Measurements from ENCODE around the gene THEM4. TPM values are rescaled to one million over a fixed set of nuclear protein-coding genes. Genes with fewer than 3 reads are reported as not detected.

THEM4 gene
- total RNA-seq, 1 donor from 2014 or later: 18.0 TPM

- DNase-seq (ENCODE audit: low read depth, low spot score): no peak
Measured at GRCh38 chr1:151839082-151839412, 70.3 kb downstream of the THEM4 start.

GRCh38 chr1:151838222-151839081, 70.9 kb downstream of the THEM4 start:
- no peak for DNase-seq (ENCODE audit: low read depth, low spot score)

DNA sequence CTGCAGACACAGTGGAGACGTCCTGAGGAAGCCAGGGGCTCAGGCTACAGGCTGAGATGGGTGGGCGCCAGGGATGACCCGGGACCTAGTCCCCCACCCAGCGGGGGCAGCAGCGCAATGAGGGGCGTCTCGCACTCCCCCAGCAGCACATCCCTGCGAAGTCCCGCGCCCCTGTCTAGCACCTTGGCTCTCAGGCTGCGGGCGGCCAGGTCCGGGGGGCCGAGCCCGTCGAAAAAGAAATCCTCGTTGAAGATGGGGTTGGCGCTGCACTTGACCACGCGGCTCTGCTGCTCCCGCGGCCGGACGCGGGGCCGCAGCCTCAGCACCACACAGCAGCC, 71.5 kb downstream of the THEM4 start:
- DNase-seq (ENCODE audit: low read depth, low spot score): no peak

DNA sequence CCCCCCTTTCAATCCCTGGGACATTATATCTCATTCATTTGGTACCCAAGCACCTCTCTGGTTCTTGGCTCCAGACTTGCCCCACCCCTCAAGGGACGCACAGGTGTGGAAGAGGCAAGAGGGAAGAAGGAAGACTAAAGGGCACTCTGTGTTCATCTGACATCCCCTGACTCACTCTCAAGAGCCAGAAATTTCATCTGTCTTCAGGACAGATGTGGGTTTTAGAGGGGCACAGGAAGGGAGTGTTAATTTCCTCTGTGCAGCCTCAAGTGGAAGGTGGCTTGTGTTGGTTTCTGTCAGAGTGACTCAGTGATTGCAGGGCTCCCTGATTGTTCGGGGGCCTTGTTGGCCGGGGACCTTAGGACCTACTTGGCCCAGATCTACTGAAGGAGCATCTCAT, 72.1 kb downstream of the THEM4 start:
- DNase-seq (ENCODE audit: low read depth, low spot score): no peak

DNA sequence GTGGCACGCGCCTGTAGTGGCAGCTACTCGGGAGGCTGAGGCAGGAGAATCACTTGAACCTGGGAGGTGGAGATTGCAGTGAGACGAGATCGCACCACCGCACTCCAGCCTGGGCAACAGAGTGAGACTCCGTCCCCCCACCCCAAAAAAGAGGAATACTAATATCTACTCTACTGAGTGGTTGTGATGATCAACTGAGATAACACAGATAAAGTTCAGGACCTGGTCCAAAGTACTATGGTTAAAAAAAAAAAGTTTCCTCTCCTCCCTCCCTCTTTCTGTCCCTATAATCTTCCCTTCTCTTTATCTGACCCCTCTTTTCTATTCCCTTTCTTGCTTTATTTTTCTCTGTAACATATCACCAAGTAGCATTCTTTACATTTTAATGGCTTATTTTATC, 73.7 kb downstream of the THEM4 start:
- DNase-seq (ENCODE audit: low read depth, low spot score): no peak

- no peak for DNase-seq (ENCODE audit: low read depth, low spot score)
Measured at GRCh38 chr1:151834239-151834638, 75.1 kb downstream of the THEM4 start.

GRCh38 chr1:151833172-151833900, 76.0 kb downstream of the THEM4 start:
- DNase-seq (ENCODE audit: low read depth, low spot score): no peak

GRCh38 chr1:151832318-151832980, 76.9 kb downstream of the THEM4 start:
- no peak for DNase-seq (ENCODE audit: low read depth, low spot score)

DNA sequence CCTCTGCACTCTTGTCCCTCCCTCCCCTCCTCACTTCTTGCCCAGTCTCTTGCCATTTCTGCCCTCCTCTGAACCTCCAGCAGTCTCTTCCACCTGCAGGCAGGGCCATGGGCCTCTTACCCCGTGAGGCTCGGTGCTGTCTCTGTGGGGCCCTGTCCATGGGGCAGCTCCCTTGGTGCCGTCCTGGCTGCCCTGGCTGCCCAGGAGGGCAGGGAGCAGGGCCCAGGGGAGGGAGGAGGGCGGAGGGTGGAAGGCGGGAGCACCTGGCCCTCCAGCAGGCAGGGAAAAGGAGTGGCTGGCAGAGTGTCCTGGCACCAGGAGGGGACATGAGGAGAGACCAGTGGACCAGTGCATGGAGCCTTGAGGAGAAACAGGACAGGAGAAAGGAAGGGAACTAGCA, 77.7 kb downstream of the THEM4 start, which contains the start of gene RORC:
TSS of gene RORC (minus strand) at position 198 of the 400 bp plus-strand sequence. CDS start at position 160, 38 bp downstream.
- no peak for DNase-seq (ENCODE audit: low read depth, low spot score)

DNA sequence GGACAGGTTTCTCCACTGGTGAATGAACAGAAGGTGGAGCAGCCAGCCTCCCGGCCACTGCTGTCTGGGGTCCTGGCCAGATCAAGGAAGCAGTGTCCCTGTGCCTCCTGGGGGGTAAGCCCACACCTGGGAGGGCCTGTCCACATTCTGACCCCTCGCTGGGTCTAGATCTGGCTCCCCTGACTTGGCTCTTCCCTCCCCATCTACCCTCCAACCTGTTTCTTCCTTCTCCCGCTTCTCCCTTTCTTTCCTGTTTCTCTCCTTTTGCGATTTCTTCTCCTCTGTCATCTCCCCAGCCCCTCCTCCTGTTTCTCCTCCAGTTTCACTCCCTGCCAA, 78.1 kb downstream of the THEM4 start:
- DNase-seq (ENCODE audit: low read depth, low spot score): no peak

GRCh38 chr1:151830055-151830454, 79.3 kb downstream of the THEM4 start:
- no peak for DNase-seq (ENCODE audit: low read depth, low spot score)

DNA sequence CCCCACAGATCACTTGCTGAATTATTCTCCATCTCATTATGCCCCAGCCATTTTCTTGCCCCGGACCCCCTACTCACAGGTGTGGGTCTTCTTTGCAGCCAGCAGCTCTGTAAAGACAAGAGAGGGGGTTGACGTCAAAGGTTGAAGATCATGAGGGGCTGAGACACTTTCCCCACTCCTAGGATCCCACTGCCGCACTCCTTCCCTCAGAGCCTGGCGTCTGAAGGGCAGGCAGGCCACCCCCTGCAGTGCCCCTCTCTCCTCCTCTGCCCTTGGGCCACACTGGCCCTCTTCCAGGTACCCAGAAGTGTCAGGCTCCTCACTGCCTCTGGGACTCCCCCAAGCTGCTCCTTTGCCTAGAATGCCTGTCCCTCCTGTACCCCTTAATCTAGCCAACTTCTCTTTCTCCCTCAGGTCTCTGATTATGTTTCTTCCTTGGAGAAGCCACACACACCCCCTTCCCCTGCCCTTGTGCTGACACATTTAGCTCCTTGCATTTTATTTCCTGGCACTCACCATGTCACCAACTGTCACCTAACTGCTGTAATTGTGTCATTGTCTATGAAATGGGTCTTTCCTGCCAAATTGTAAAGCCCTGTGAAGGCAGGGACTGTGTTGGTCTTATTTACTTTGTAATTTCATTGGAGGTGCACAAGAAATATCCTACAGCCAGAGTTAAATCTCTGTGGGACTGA, 79.8 kb downstream of the THEM4 start:
- DNase-seq (ENCODE audit: low read depth, low spot score): no peak

DNA sequence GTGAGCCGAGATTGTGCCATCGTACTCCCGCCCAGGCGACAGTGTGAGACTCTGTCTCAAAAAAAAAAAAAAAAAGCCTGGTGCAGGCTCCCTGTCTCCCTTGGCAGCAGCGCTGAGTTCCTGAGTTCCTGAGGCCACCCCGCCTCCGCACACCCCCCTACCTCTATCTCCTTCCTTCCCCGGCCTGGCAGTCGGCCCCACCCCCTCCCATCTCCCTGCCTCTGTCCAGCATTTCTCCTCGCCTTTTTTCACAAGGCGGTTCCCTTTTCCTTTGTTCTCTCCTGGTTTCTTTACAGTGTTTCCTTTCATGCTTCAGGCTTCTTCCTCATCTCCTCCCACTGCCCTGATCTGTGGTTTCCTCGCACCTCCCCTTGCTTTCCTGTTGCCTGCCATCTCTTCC, 80.4 kb downstream of the THEM4 start:
- DNase-seq (ENCODE audit: low read depth, low spot score): no peak

DNA sequence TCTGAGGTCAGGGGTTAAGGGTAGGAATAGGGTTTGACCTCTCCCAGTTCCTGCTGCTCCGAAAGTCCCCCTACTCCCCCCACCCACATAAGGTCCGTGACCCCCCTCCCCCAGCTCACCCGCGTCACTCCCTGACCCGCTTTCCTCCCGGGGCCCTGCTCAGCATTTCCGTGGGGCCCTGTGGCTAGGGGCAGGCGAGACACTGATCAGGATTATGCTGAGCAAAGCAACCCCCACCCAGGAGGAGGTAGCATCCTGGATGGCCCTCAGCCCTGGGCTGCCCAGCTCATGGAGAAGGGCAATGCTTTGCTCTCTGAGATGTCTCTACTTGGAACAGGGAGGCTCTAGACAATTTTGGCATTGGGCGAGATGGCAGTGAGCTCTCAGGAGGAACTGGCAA, 81.5 kb downstream of the THEM4 start:
- DNase-seq (ENCODE audit: low read depth, low spot score): no peak

DNA sequence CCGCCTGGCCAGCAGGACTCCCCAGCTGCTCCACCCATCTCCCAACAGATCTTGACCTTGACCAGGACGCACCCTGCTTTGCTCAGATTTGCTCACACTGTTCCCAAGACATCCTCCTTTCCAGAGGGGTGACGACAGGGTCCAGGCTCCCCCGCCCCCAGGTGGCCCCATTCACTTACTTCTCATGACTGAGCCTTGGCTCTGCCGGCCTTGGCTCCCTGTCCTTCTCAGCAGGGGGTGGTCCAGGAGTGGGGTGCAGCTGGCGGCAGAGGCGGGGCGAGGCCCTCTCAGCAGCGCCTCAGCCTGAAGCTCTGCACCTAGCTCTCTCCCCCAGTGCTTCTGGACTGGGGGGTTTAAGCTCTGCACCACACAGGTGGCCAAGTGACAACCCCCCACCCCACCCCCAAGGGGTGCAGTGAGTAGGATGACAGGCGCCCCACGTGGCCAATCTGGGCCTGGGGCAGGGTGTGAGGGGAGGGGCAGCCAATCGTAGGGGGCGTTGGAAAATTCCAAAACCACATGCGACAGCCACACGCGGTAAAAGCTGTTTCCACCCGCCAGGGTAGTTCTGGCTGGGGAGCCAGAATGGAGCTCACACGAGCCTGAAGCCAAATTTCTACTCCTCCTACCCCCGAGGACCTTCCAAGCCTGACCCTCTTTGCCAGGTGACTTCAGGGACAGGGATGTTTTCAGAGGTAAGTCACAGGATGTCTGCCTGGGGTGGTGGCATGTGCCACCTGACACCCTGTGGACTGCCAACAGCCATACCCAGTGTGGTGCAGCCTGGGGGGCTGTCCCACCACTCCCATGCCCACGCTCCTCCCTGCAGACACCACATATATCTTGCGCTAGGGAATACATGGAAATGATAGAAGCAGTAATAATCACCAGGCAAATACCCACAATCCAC, 83.3 kb downstream of the THEM4 start:
- DNase-seq (ENCODE audit: low read depth, low spot score): no peak

DNA sequence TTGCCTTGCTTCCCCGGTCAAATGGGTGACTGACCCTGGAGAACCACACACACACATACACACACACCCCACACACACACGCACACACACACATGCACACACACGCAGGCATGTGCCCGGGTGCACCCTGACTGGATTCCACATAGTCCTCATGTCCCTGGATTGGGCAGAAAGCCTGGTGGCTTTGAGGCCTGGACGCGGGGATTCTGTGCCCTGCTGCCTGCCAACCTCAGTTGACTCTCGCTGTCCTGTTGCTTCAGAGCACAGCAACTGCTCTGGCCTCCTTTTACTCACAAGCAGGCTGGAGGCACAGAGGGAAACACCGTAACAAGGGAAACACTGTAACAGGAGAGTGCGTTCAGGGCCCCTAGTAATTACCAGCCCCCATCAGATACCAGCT, 84.1 kb downstream of the THEM4 start:
- DNase-seq (ENCODE audit: low read depth, low spot score): no peak

Other genes starting within 250 kb of the THEM4 start
- not detected in 2 replicates for gene CELF3, start 192.7 kb downstream of the THEM4 start, total RNA-seq
- not detected in 2 replicates for gene RIIAD1, start 188.0 kb downstream of the THEM4 start, total RNA-seq
- 120 and 141 TPM in 2 replicates for gene MRPL9, start 146.0 kb downstream of the THEM4 start, total RNA-seq
- 8.2 and 11.8 TPM in 2 replicates for gene TDRKH, start 119.0 kb downstream of the THEM4 start, total RNA-seq
- not detected in 2 replicates for gene LINGO4, start 104.1 kb downstream of the THEM4 start, total RNA-seq
- not detected in 2 replicates for gene RORC, start 77.7 kb downstream of the THEM4 start, total RNA-seq
- gene C2CD4D, start 69.7 kb downstream of the THEM4 start, total RNA-seq: 0.04 and 0.07 TPM in 2 replicates
- not detected in 2 replicates for gene THEM5, start 55.8 kb downstream of the THEM4 start, total RNA-seq
- gene S100A10, start 84.3 kb upstream of the THEM4 start, total RNA-seq: 144 and 182 TPM in 2 replicates
- gene S100A11, start 127.5 kb upstream of the THEM4 start, total RNA-seq: 22.9 and 33.5 TPM in 2 replicates
- gene TCHHL1, start 179.6 kb upstream of the THEM4 start, total RNA-seq: not detected in 2 replicates
- under 0.01 TPM in 1 of 2 replicates, not detected in the other for gene TCHH, start 205.9 kb upstream of the THEM4 start, total RNA-seq
- not detected in 2 replicates for gene RPTN, start 249.7 kb upstream of the THEM4 start, total RNA-seq